GM12878 (cell line): Measurements from ENCODE around the gene PRKN. TPM values are rescaled to one million over a fixed set of nuclear protein-coding genes. Genes with fewer than 3 reads are reported as not detected.

Experiments used
- ATAC-seq: fragments of 200-7000 bp; cut with Tn5 transposase; 3 replicates; pipeline ENCODE4 v1.9.1; 2020; ENCODE audit warnings: mild to moderate bottlenecking, moderate library complexity
- BruUV-seq: library from RNA; stranded (reverse); fragments of 400-500 nt; replicated peaks from 2 replicates; lab custom pipeline; 2021; lab: Mats Ljungman, UMichigan
- CTCF ChIA-PET: fragments of 300-600 bp; sonication (Branson Sonifier 250); formaldehyde crosslinking; extraction: SDS; loops from one replicate; lab custom pipeline; 2021; ENCODE audit warnings: inconsistent platforms; lab: Yijun Ruan, JAX
- POLR2A ChIA-PET: fragments of 350-600 bp; formaldehyde crosslinking; extraction: SDS; loops from one replicate; lab custom pipeline; 2021; ENCODE audit warnings: inconsistent platforms; lab: Charles Lee
- RAD21 ChIA-PET: fragments of 300-600 bp; sonication (Branson Sonifier 250); formaldehyde crosslinking; loops from one replicate; lab custom pipeline; 2023; ENCODE audit warnings: antibody characterized with exemption; ENCODE audit not compliant: unreplicated experiment; lab: Charles Lee
- SMC1A ChIA-PET: fragments of 300-600 bp; sonication (Branson Sonifier 250); formaldehyde crosslinking; loops from one replicate; lab custom pipeline; 2023; ENCODE audit not compliant: unreplicated experiment, uncharacterized antibody; lab: Charles Lee
- DNase-seq: peaks from one replicate; pipeline ENCODE4 v3.0.0-alpha.2; 2011; ENCODE audit warnings: low read depth, low spot score
- FAIRE-seq: peaks from 3 replicates; lab custom pipeline; 2011; peaks lifted over from hg19 to GRCh38; lab: Jason Lieb, UNC
- H2AFZ ChIP-seq: 2 replicates; pipeline ENCODE4 v1.6.0; 2011; ENCODE audit warnings: low read depth, low read length, control low read depth; ENCODE audit not compliant: control insufficient read depth
- H3K27ac ChIP-seq: 2 replicates; pipeline ENCODE4 v1.5.1; 2011; ENCODE audit warnings: control low read depth; ENCODE audit not compliant: control insufficient read depth, insufficient read depth
- H3K27me3 ChIP-seq, 2 experiments: replicated peaks in 1 of 2; 2 replicates each; pipeline versions ENCODE4 v1.6.0 to v1.6.1; 2011; ENCODE audit warnings: low read length in 1 of 2; ENCODE audit not compliant: control insufficient read depth in 2 of 2, insufficient read depth in 2 of 2
- H3K36me3 ChIP-seq, 2 experiments: 2 replicates each; pipeline ENCODE4 v1.5.1; 2011; ENCODE audit warnings: low read length in 1 of 2; ENCODE audit not compliant: control insufficient read depth in 2 of 2, insufficient read depth in 2 of 2
- H3K4me1 ChIP-seq: 2 replicates; pipeline ENCODE4 v1.6.1; 2011; ENCODE audit warnings: mild to moderate bottlenecking, low read length, moderate library complexity, mixed read lengths; ENCODE audit not compliant: control insufficient read depth, insufficient read depth
- H3K4me2 ChIP-seq: 2 replicates; pipeline ENCODE4 v1.6.0; 2011; ENCODE audit warnings: control low read depth; ENCODE audit not compliant: control insufficient read depth, insufficient read depth
- H3K4me3 ChIP-seq: fragments of 200-600 bp; sonication (generic); 2 replicates; pipeline ENCODE4 v1.5.1; 2016
- H3K79me2 ChIP-seq: 2 replicates; pipeline ENCODE4 v1.6.0; 2011; ENCODE audit warnings: low read length; ENCODE audit not compliant: control insufficient read depth, insufficient read depth
- H3K9ac ChIP-seq: 2 replicates; pipeline ENCODE4 v1.8.0; 2011; ENCODE audit warnings: low read length, control low read depth, mixed read lengths; ENCODE audit not compliant: control insufficient read depth, insufficient read depth
- H3K9me3 ChIP-seq: replicated peaks from 3 replicates; pipeline ENCODE4 v1.5.1; 2011; ENCODE audit warnings: mild to moderate bottlenecking, low read length; ENCODE audit not compliant: control insufficient read depth, insufficient read depth
- H4K20me1 ChIP-seq: 2 replicates; pipeline ENCODE4 v1.6.0; 2011; ENCODE audit not compliant: control insufficient read depth, insufficient read depth
- CEBPZ ChIP-seq: fragments of 150-350 bp; IDR thresholded peaks from 2 replicates; pipeline ENCODE4 v1.6.1; 2016; ENCODE audit warnings: low read depth, low read length
- CREB1 ChIP-seq: IDR thresholded peaks from 2 replicates; pipeline ENCODE4 v1.6.1; 2012; ENCODE audit warnings: low read depth, mild to moderate bottlenecking, inconsistent platforms
- GATAD2B ChIP-seq: fragments of 450-650 bp; conservative IDR thresholded peaks from 2 replicates; pipeline ENCODE4 v1.6.1; 2017; ENCODE audit warnings: low read depth, mild to moderate bottlenecking, moderate library complexity
- HCFC1 ChIP-seq: fragments of 150-350 bp; IDR thresholded peaks from 2 replicates; pipeline ENCODE4 v1.6.1; 2014; ENCODE audit warnings: low read length
- IKZF2 ChIP-seq, 2 experiments: fragments of 450-650 bp; IDR thresholded peaks; 2 replicates each; pipeline ENCODE4 v1.6.1; 2017; ENCODE audit warnings: mild to moderate bottlenecking in 2 of 2, moderate library complexity in 2 of 2
- NKRF ChIP-seq: fragments of 450-650 bp; conservative IDR thresholded peaks from 2 replicates; pipeline ENCODE4 v1.6.1; 2017; ENCODE audit warnings: mild to moderate bottlenecking, moderate library complexity
- POLR2AphosphoS5 ChIP-seq: IDR thresholded peaks from 2 replicates; pipeline ENCODE4 v1.6.1; 2011; ENCODE audit warnings: mild to moderate bottlenecking, low read length, inconsistent platforms
- SIX5 ChIP-seq: IDR thresholded peaks from 2 replicates; pipeline ENCODE4 v1.6.1; 2011; ENCODE audit warnings: mild to moderate bottlenecking, low read depth, low read length, moderate library complexity; ENCODE audit not compliant: severe bottlenecking
- SKIL ChIP-seq: fragments of 450-650 bp; IDR thresholded peaks from 2 replicates; pipeline ENCODE4 v1.6.1; 2017; ENCODE audit warnings: mild to moderate bottlenecking, low read depth, inconsistent platforms; ENCODE audit not compliant: poor library complexity, severe bottlenecking
- SREBF1 ChIP-seq: IDR thresholded peaks from 2 replicates; pipeline ENCODE4 v1.6.1; 2012; ENCODE audit warnings: mild to moderate bottlenecking, low read length
- SRF ChIP-seq, 2 experiments: IDR thresholded peaks; 2 replicates each; pipeline ENCODE4 v1.6.1; 2011; ENCODE audit warnings: low read depth in 2 of 2, low read length in 2 of 2, mild to moderate bottlenecking in 1 of 2, moderate library complexity in 1 of 2
- STAT3 ChIP-seq: IDR thresholded peaks from 2 replicates; pipeline ENCODE4 v1.6.1; 2011; ENCODE audit warnings: low read depth, low read length, improper control_type of control experiment
- SUPT20H ChIP-seq: IDR thresholded peaks from 2 replicates; pipeline ENCODE4 v1.6.1; 2011; ENCODE audit warnings: low read depth, mild to moderate bottlenecking, low read length, moderate library complexity, borderline replicate concordance; ENCODE audit not compliant: control insufficient read depth
- TCF3 ChIP-seq: IDR thresholded peaks from 2 replicates; pipeline ENCODE4 v1.6.1; 2012; ENCODE audit warnings: low read depth, mild to moderate bottlenecking, low read length, borderline replicate concordance; ENCODE audit not compliant: insufficient read depth
- WGBS: methylation state at CpG from one replicate; pipeline ENCODE4 v1.1.6; 2016; ENCODE audit warnings: low lambda C conversion rate; ENCODE audit not compliant: insufficient replicate concordance, insufficient coverage; ENCODE audit errors: missing lambda C conversion rate; 5-methylcytosine and 5-hydroxymethylcytosine counted together
- in situ Hi-C: fragments of 300-500 bp; cut with MboI; formaldehyde crosslinking; loops from 9 replicates; pipeline ENCODE4 v1.14.3; 2018; ENCODE audit warnings: mixed read lengths
- intact Hi-C: fragments of 100-400 bp; cut with micrococcal nuclease; formaldehyde crosslinking; loops from one replicate; pipeline ENCODE4 v1.14.2; 2022; ENCODE audit not compliant: unreplicated experiment
- polyA plus RNA-seq, 11 experiments: library from polyadenylated mRNA; depleted of rRNA in 4 of 11; unstranded in 6 of 11; stranded (reverse) in 5 of 11; fragments of >200 nt; fragmentation: Nextera tagmentation in 4 of 11; fragmentation: Illumina TruSeq in 1 of 11; extraction: Ambion mirVana in 4 of 11; extraction: Trizol in 1 of 11; gene quantifications; 1 replicate in 1 of 11; 2 replicates in 10 of 11; pipeline versions ENCODE4 v1.2.1 to v1.2.3, GENCODE V29; 2011 to 2016; ENCODE audit warnings: inconsistent platforms in 2 of 11, missing spikeins in 2 of 11, low read depth in 1 of 11
- total RNA-seq, 4 experiments: library from RNA; depleted of rRNA in 3 of 4; stranded (reverse); fragments of >200 nt in 3 of 4; fragmentation: Illumina TruSeq in 1 of 4; extraction: Trizol in 1 of 4; gene quantifications; 2 replicates each; pipeline versions ENCODE4 v1.2.1 to v1.2.3, GENCODE V29; 2013 to 2021

PRKN gene
- total and polyA plus RNA-seq, 10 of the 15 experiments (the other 5 are each of a cell fraction or from before 2014, with no cell fraction given), result 0.06 to 0.09 TPM; not detected in 8

DNA sequence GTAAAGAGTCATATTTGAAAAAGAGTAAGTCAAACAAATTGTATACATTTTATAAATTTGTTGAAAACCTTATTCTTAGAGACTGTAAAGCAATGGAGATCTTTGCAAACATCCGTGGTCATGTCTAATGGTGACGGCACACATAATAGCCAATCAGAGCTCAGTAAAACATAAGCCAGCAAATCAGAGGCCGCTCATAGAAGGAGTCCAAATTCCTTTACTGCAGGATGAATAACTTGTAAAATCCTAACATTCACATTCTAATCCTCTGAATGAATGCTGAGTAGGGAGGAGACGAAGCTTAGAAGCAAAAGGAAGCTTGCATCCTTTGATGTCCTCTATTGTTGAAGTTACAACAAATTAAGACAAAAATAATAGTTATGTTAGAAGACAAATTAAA, 401.7 kb downstream of the PRKN start:
- 29% methylated on average over 4 of the region's 4 CpGs for WGBS
- CTCF ChIA-PET, result no interaction called here
- Histone ChIP-seq H3K79me2 (no peaks in the 10 kb centered on the region), H3K4me1 (no peaks in the 10 kb centered on the region), H4K20me1 (no peaks in the 10 kb centered on the region), H3K9ac (no peak overlapping the region), H3K4me3 (no peak overlapping the region), H3K27me3 (no peaks in the 10 kb centered on the region), H3K9me3 (no peaks in the 10 kb centered on the region), H3K27ac (no peak overlapping the region), H3K4me2 (no peak overlapping the region), H2AFZ (no peak overlapping the region), H3K36me3 (no peaks in the 10 kb centered on the region)
- SMC1A ChIA-PET, result no interaction called here
- DNase-seq (no peak), ATAC-seq (no peak), FAIRE-seq (no peak)
- no peak for TF ChIP-seq CREB1
- no peak for TF ChIP-seq TCF3
- no peak for TF ChIP-seq STAT3
- no peak for TF ChIP-seq GATAD2B
- no peak for TF ChIP-seq SREBF1
- no peak for TF ChIP-seq NKRF
- TF ChIP-seq SIX5, result no peak
- TF ChIP-seq POLR2AphosphoS5, result no peak
- TF ChIP-seq SRF (IDR thresholded peaks at IDR 0.05; ENCODE audit: low read depth in 2 of 2, low read length in 2 of 2), result no peak
- TF ChIP-seq SUPT20H, result no peak
- no peak for TF ChIP-seq CEBPZ
- no peak for TF ChIP-seq HCFC1
- no peak for TF ChIP-seq IKZF2 (IDR thresholded peaks at IDR 0.05)
- no peak for TF ChIP-seq SKIL
- in situ Hi-C loops, result no loop called here
- RAD21 ChIA-PET, result no interaction called here
- POLR2A ChIA-PET, result no interaction called here
- intact Hi-C loops, result no loop called here
- no TSS peak for BruUV-seq
